ENCODE data around the gene PSMD5. TPM values are rescaled to one million over a fixed set of nuclear protein-coding genes. Genes with fewer than 3 reads are reported as not detected.

PSMD5 gene
- total and polyA plus RNA-seq, 11 donors: 4.8 to 17.9 (median 13.4) TPM

GRCh38 chr9:120875195-120875565 is 32.5 kb upstream of the PSMD5 start:
- H3K9me3 ChIP-seq: no peaks in the 10 kb centered on the region
- TF ChIP-seq POLR2A (IDR thresholded peaks at IDR 0.05): no peak
- no peak for TF ChIP-seq CTCF (IDR thresholded peaks at IDR 0.05)
- DNase-seq (no peak), ATAC-seq (no peak)
- peaks cover 0 to 28% (median 4%) of the 10 kb centered on the region in 9 donors for H3K36me3 ChIP-seq
- intact Hi-C loops (cut with DNase I): loop anchor here in 7 of 10 donors (5.0 to 10.0 kb wide), 6 partner anchors 33 to 190 kb away; partner anchors contain the start of genes TRAF1 (in 2 of the 7), MEGF9 (in 1 of the 7) and PSMD5 (in 1 of the 7)
- peaks cover 0 to 22% (median 6%) of the 10 kb centered on the region in 12 donors for H3K4me1 ChIP-seq
- H3K27ac ChIP-seq: peak overlapping the region in 7 of 12 donors; percentile 82 to 97 (median 92)
- WGBS, 4 donors: 78 to 88% (median 82%) methylated on average over 4 of the region's 4 CpGs
- peak overlapping the region in 1 of 12 donors; percentile 80 for H3K4me3 ChIP-seq
- H3K27me3 ChIP-seq: no peaks in the 10 kb centered on the region

GRCh38 chr9:120874226-120875194 is 31.8 kb upstream of the PSMD5 start:
- Histone ChIP-seq H3K27ac (peak overlapping the region in 1 of 12 donors; percentile 97), H3K27me3 (no peaks in the 10 kb centered on the region)
- intact Hi-C loops (cut with DNase I): loop anchor here in 7 of 10 donors (5.0 to 10.0 kb wide), 6 partner anchors 32 to 190 kb away; partner anchors contain the start of genes TRAF1 (in 2 of the 7), MEGF9 (in 1 of the 7) and PSMD5 (in 1 of the 7)

GRCh38 chr9:120873512-120873911 is 30.8 kb upstream of the PSMD5 start:
- Histone ChIP-seq H3K27me3 (no peaks in the 10 kb centered on the region), H3K27ac (no peak overlapping the region), H3K36me3 (peaks cover 0 to 28% (median 4%) of the 10 kb centered on the region in 9 donors), H3K4me1 (peaks cover 0 to 34% (median 8%) of the 10 kb centered on the region in 12 donors), H3K9me3 (no peaks in the 10 kb centered on the region), H3K4me3 (no peak overlapping the region)
- WGBS, 4 donors: 79 to 93% (median 83%) methylated on average over 4 of the region's 4 CpGs
- TF ChIP-seq CTCF (IDR thresholded peaks at IDR 0.05) (no peak), POLR2A (IDR thresholded peaks at IDR 0.05) (no peak)
- no peak for DNase-seq
- intact Hi-C loops (cut with DNase I): loop anchor here in 2 of 10 donors (5.0 to 10.0 kb wide), 3 partner anchors 64 to 191 kb away; partner anchors contain the start of gene MEGF9 (in 1 of the 2)
- no peak for ATAC-seq

More at GRCh38 chr9:120874226-120875194, 31.8 kb upstream of the PSMD5 start:
- no peak for TF ChIP-seq POLR2A (IDR thresholded peaks at IDR 0.05)
- no peak for TF ChIP-seq CTCF (IDR thresholded peaks at IDR 0.05)
- WGBS, 4 donors: 90 to 93% (median 91%) methylated on average over 7 to 10 of the region's 10 CpGs
- Histone ChIP-seq H3K4me3 (no peak overlapping the region), H3K4me1 (peaks cover 0 to 29% (median 7%) of the 10 kb centered on the region in 12 donors), H3K36me3 (peaks cover 0 to 28% (median 4%) of the 10 kb centered on the region in 9 donors), H3K9me3 (no peaks in the 10 kb centered on the region)
- ATAC-seq: no peak
- no peak for DNase-seq

Measured in heart left ventricle (tissue), 16 donors.